Ishikawa (cell line): ENCODE results near the gene COG8.

Experiments
- CEBPB ChIP-seq: IDR thresholded peaks from 2 replicates; pipeline ENCODE4 v1.6.1; 2012
- CREB1 ChIP-seq: IDR thresholded peaks from 2 replicates; pipeline ENCODE4 v1.6.1; 2012; ENCODE audit warnings: low read depth
- EGR1 ChIP-seq: IDR thresholded peaks from 2 replicates; pipeline ENCODE4 v1.6.1; 2012
- EP300 ChIP-seq: IDR thresholded peaks from 2 replicates; pipeline ENCODE4 v1.6.1; 2012; ENCODE audit warnings: borderline replicate concordance
- FOXM1 ChIP-seq: IDR thresholded peaks from 2 replicates; pipeline ENCODE4 v1.6.1; 2012; ENCODE audit warnings: low read depth, borderline replicate concordance
- MAX ChIP-seq: IDR thresholded peaks from 2 replicates; pipeline ENCODE4 v1.6.1; 2012
- RAD21 ChIP-seq: IDR thresholded peaks from 2 replicates; pipeline ENCODE4 v1.6.1; 2012; ENCODE audit warnings: low read depth
- REST ChIP-seq: IDR thresholded peaks from 2 replicates; pipeline ENCODE4 v1.6.1; 2012; ENCODE audit warnings: low read depth, mild to moderate bottlenecking
- TAF1 ChIP-seq: IDR thresholded peaks from 2 replicates; pipeline ENCODE4 v1.6.1; 2012; ENCODE audit warnings: low read depth, mild to moderate bottlenecking
- TCF12 ChIP-seq: IDR thresholded peaks from 2 replicates; pipeline ENCODE4 v1.6.1; 2012; ENCODE audit warnings: low read depth
- TEAD4 ChIP-seq: IDR thresholded peaks from 2 replicates; pipeline ENCODE4 v1.6.1; 2012
- YY1 ChIP-seq: IDR thresholded peaks from 2 replicates; pipeline ENCODE4 v1.6.1; 2012; ENCODE audit warnings: low read depth
- ZBTB7A ChIP-seq: IDR thresholded peaks from 2 replicates; pipeline ENCODE4 v1.6.1; 2012; ENCODE audit warnings: low read depth

GRCh38 chr16:69378760-69379159, 39.4 kb upstream of the COG8 start:
- no peak for TF ChIP-seq EGR1
- no peak for TF ChIP-seq MAX
- TF ChIP-seq TAF1 = no peak
- no peak for TF ChIP-seq FOXM1
- no peak for TF ChIP-seq TCF12
- no peak for TF ChIP-seq REST
- TF ChIP-seq CREB1 = no peak
- TF ChIP-seq ZBTB7A = no peak
- no peak for TF ChIP-seq RAD21
- no peak for TF ChIP-seq YY1
- no peak for TF ChIP-seq TEAD4
- TF ChIP-seq EP300 = no peak
- TF ChIP-seq CEBPB = no peak
